Prostate gland (tissue), 2 donors: Measurements from ENCODE around the gene ZNF330.

ENCODE experiments used
- CTCF ChIP-seq, 4 experiments: fragments of 200-600 bp in 2 of 4; fragments of 450-650 bp in 2 of 4; sonication (generic) in 2 of 4; IDR thresholded peaks; 1 replicate in 3 of 4; 2 replicates in 1 of 4; pipeline ENCODE4 v1.5.1; 2016 to 2019; ENCODE audit warnings: antibody characterized with exemption in 4 of 4, mild to moderate bottlenecking in 2 of 4, moderate library complexity in 2 of 4
- POLR2A ChIP-seq: fragments of 450-650 bp; IDR thresholded peaks from one replicate; pipeline ENCODE4 v1.6.1; 2016; ENCODE audit warnings: antibody characterized with exemption, mild to moderate bottlenecking

- TF ChIP-seq CTCF (IDR thresholded peaks at IDR 0.05) (no peak), POLR2A (no peak)
Measured at GRCh38 chr4:141192564-141192963, 28.1 kb upstream of the ZNF330 start.
